Panc1 (cell line): ENCODE data around the gene IL22.

Experiments
- CTCF ChIP-seq: fragments of 450-650 bp; IDR thresholded peaks from 2 replicates; pipeline ENCODE4 v1.5.1; 2017; ENCODE audit warnings: mild to moderate bottlenecking
- POLR2AphosphoS5 ChIP-seq: IDR thresholded peaks from 2 replicates; pipeline ENCODE4 v1.6.1; 2012; ENCODE audit warnings: mild to moderate bottlenecking, low read depth, low read length, moderate library complexity
- REST ChIP-seq, 2 experiments: IDR thresholded peaks; 2 replicates each; pipeline ENCODE4 v1.6.1; 2011 to 2012; ENCODE audit warnings: low read depth in 2 of 2, control low read depth in 1 of 2, low read length in 1 of 2, mild to moderate bottlenecking in 1 of 2, moderate library complexity in 1 of 2; ENCODE audit not compliant: insufficient read depth in 1 of 2

- no peak for TF ChIP-seq CTCF
- TF ChIP-seq REST (IDR thresholded peaks at IDR 0.05; ENCODE audit: insufficient read depth in 1 of 2, low read depth in 2 of 2, low read length in 1 of 2) = no peak
- TF ChIP-seq POLR2AphosphoS5 = no peak
These were observed 10.9 kb upstream of the IL22 start for GRCh38 chr12:68264158-68264855.
